Spleen (tissue), 11 donors: ENCODE results near the gene FAM20C. TPM values are rescaled to one million over a fixed set of nuclear protein-coding genes. Genes with fewer than 3 reads are reported as not detected.

Experiments used
- DNase-seq: peaks from one replicate; pipeline ENCODE4 v3.0.0-alpha.2; 2020
- H3K27ac ChIP-seq, 8 donors: fragments of 200-600 bp; sonication (generic) in 7 of 8; 1 replicate in 4 of 8; 2 replicates in 4 of 8; pipeline versions ENCODE4 v1.5.0 to v1.8.0; 2016 to 2021; ENCODE audit warnings: inconsistent platforms in 4 of 8, mild to moderate bottlenecking in 4 of 8, moderate library complexity in 1 of 8
- H3K27me3 ChIP-seq, 7 donors: fragments of 200-600 bp; sonication (generic) in 6 of 7; replicated peaks in 1 of 7; 1 replicate in 4 of 7; 2 replicates in 3 of 7; pipeline versions ENCODE4 v1.5.0 to v1.8.0; 2016 to 2021; ENCODE audit warnings: inconsistent platforms in 3 of 7, mild to moderate bottlenecking in 1 of 7
- H3K36me3 ChIP-seq, 6 donors: fragments of 200-600 bp; sonication (generic) in 5 of 6; 1 replicate in 4 of 6; 2 replicates in 2 of 6; pipeline versions ENCODE4 v1.5.0 to v1.8.0; 2016 to 2021; ENCODE audit warnings: inconsistent platforms in 2 of 6
- H3K4me1 ChIP-seq, 6 donors: fragments of 200-600 bp; sonication (generic) in 5 of 6; 1 replicate in 3 of 6; 2 replicates in 3 of 6; pipeline versions ENCODE4 v1.5.0 to v1.8.0; 2016 to 2021; ENCODE audit warnings: inconsistent platforms in 3 of 6
- H3K4me3 ChIP-seq, 8 donors: fragments of 200-600 bp; sonication (generic) in 7 of 8; 1 replicate in 4 of 8; 2 replicates in 4 of 8; pipeline versions ENCODE4 v1.5.0 to v1.8.0; 2016 to 2021; ENCODE audit warnings: inconsistent platforms in 4 of 8, mild to moderate bottlenecking in 4 of 8, moderate library complexity in 2 of 8
- H3K9me3 ChIP-seq, 8 donors: fragments of 200-600 bp; sonication (generic) in 7 of 8; 1 replicate in 4 of 8; 2 replicates in 4 of 8; pipeline versions ENCODE4 v1.5.0 to v1.8.0; 2016 to 2021; ENCODE audit warnings: inconsistent platforms in 4 of 8
- POLR2A ChIP-seq, 3 donors: fragments of 450-650 bp; IDR thresholded peaks; one replicate each; pipeline ENCODE4 v1.5.1; 2017; ENCODE audit warnings: antibody characterized with exemption in 3 of 3, mild to moderate bottlenecking in 1 of 3
- POLR2AphosphoS5 ChIP-seq, 3 donors: sonication (generic); formaldehyde crosslinking; IDR thresholded peaks; one replicate each; pipeline ENCODE4 v1.5.1; 2017; ENCODE audit warnings: antibody characterized with exemption in 3 of 3
- WGBS, 5 donors: extraction: QIAGEN DNeasy Blood & Tissue Kit in 3 of 5; methylation state at CpG; one replicate each; pipeline versions ENCODE4 v1.1.5 to v1.1.7; 2013 to 2018; 5-methylcytosine and 5-hydroxymethylcytosine counted together
- intact Hi-C: fragments of 100-400 bp; cut with DNase I; formaldehyde crosslinking; loops from one replicate; pipeline ENCODE4 v1.15.0; 2023; ENCODE audit warnings: low total_unique reads
- polyA plus RNA-seq, 3 donors: library from polyadenylated mRNA; stranded (reverse); fragments of 200-250 nt; gene quantifications; one replicate each; pipeline ENCODE4 v1.2.1, GENCODE V29; 2013
- total RNA-seq, 7 donors: library from RNA; depleted of rRNA in 3 of 7; stranded (reverse); fragments of >200 nt in 3 of 7; fragmentation: NEBNext Ultra II Directional in 4 of 7; extraction: Animal tissue kit (Norgen Biotek cat#: 25700) in 4 of 7; gene quantifications; one replicate each; pipeline versions ENCODE4 v1.1.0 to v1.2.1, GENCODE V29; 2016 to 2021
- TF ChIP-seq, protein P1 (sequence below), 11 experiments: fragments of 200-600 bp in 7 of 11; fragments of 450-650 bp in 4 of 11; sonication (generic) in 4 of 11; IDR thresholded peaks in 8 of 11; conservative IDR thresholded peaks in 3 of 11; 1 replicate in 7 of 11; 2 replicates in 4 of 11; pipeline versions ENCODE4 v1.4.0 to v1.8.0; 2016 to 2021; ENCODE audit warnings: antibody characterized with exemption in 11 of 11, inconsistent platforms in 4 of 11, mild to moderate bottlenecking in 1 of 11
- donor health status: healthy with polysubstance abuse.
- donor health status: DM: no; HTN: no; CAD: no; lungs with moderate emphysema.
- donor health status: DM: no; HTN: no; CAD: no.
- donor health status: Bipolar disorder and iron deficiency.
- donor health status: healthy.
- donor health status: DM: no; HTN: no; CAD: no.
- donor health status: DM: yes; HTN: yes; CAD: no.

FAM20C gene
- total and polyA plus RNA-seq, 10 donors = 6.9 to 27.3 (median 14.6) TPM

DNA sequence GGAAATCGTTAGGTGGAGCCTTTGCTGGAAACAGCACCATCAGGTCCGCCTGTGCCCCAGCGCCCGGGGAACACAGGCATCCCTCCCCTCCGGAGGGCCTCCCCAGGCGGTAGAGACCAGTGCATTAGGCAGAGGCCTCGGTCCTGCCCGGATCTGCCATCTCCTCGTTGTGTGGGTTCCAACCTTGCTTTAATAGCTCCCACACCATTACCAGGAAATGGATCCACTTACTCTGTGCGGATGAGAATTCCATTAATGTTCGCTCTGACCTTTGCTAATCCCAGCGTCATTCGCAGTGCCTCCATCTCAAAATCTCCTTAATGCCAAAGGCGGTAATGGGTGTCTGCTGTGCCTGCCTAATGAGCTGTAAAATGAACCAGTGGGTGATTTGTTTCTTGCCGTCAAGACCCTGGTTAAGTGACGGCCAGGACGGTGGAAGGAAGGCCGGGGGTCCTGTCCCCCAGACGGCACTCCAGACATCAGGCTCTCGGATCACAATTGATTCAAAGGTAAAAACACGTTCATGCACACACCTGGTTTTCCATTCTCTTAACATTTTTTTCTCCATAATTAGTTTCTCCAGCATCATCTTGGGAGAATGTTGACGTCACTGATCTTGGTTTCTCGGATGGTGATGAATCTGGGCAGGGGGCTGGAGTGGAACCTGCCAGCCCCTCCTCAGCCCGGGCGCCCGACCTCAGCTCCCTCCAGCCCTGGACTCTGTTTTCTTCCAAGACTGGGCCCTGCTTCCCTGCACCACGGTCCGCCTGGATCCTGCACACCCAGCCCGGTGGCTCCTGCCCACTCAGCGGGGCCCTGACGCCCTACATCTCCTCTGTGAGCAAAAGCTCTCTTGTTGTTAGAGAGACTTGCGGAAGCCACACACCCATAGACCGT is 22.8 kb upstream of the FAM20C start:
- 90 to 94% (median 90%) methylated on average over 33 of the region's 33 CpGs for WGBS, 5 donors
- no peak for TF ChIP-seq POLR2A (IDR thresholded peaks at IDR 0.05)
- no peak for TF ChIP-seq POLR2AphosphoS5 (IDR thresholded peaks at IDR 0.05)
- TF ChIP-seq, protein P1, sequence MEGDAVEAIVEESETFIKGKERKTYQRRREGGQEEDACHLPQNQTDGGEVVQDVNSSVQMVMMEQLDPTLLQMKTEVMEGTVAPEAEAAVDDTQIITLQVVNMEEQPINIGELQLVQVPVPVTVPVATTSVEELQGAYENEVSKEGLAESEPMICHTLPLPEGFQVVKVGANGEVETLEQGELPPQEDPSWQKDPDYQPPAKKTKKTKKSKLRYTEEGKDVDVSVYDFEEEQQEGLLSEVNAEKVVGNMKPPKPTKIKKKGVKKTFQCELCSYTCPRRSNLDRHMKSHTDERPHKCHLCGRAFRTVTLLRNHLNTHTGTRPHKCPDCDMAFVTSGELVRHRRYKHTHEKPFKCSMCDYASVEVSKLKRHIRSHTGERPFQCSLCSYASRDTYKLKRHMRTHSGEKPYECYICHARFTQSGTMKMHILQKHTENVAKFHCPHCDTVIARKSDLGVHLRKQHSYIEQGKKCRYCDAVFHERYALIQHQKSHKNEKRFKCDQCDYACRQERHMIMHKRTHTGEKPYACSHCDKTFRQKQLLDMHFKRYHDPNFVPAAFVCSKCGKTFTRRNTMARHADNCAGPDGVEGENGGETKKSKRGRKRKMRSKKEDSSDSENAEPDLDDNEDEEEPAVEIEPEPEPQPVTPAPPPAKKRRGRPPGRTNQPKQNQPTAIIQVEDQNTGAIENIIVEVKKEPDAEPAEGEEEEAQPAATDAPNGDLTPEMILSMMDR (IDR thresholded peaks at IDR 0.05 in 8 of 11, conservative IDR thresholded peaks at IDR 0.05 in 3 of 11) = no peak
- DNase-seq = no peak

DNA sequence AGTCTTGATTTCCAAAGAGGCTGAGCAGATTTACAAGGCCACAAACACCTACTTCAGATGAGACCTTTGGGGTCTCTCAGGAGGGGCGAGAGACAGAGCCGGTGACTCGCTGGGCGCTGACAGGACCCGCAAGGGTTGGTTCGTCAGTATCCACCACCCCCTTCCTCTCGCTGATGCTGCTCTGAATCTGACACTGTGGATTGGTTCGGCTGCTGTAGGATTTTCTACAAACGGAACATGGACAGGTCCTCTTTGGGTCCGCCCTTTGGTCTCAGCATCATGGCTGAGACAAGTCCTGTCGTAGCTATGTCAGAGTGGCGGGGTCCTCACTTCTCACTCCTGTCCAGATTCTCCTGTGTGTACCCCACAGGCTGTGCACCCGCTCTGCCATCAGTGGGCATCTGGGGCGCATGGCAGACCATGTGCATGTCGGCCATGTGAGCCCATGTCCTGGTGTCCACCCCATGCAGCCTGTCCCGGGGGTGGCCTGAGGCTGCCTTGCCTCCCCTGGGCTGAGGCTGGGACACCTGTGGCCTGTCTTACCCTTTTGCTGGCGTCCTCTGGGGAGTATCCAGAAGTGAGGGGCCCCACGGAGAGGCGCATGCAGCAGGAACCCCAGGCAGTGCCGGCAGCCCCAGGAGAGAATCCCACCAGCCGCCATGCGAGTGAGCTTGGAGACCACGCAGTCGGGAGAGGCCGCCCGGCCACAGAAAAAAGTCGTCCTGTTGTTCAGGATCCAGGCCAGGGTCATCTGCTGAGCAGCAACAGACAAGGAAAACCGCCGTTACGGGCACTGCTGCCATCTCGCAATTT is 21.6 kb upstream of the FAM20C start:
- H3K36me3 ChIP-seq = no peaks in the 10 kb centered on the region
- intact Hi-C loops = no loop called here
- H3K27ac ChIP-seq = no peak overlapping the region
- H3K27me3 ChIP-seq = peaks cover 0 to 52% (median 0%) of the 10 kb centered on the region in 7 donors
- no peak overlapping the region for H3K4me3 ChIP-seq
- H3K9me3 ChIP-seq = no peaks in the 10 kb centered on the region
- WGBS, 5 donors = 86 to 95% (median 93%) methylated on average over 27 to 31 of the region's 31 CpGs
- no peak for TF ChIP-seq POLR2AphosphoS5 (IDR thresholded peaks at IDR 0.05)
- TF ChIP-seq POLR2A (IDR thresholded peaks at IDR 0.05) = no peak
- TF ChIP-seq, protein P1 (IDR thresholded peaks at IDR 0.05 in 8 of 11, conservative IDR thresholded peaks at IDR 0.05 in 3 of 11) = no peak
- H3K4me1 ChIP-seq = peaks cover 0 to 16% (median 12%) of the 10 kb centered on the region in 6 donors
- DNase-seq = peak; percentile 59

More for the DNA sequence above, 22.8 kb upstream of the FAM20C start:
- H3K4me3 ChIP-seq = no peak overlapping the region
- intact Hi-C loops = no loop called here
- no peaks in the 10 kb centered on the region for H3K36me3 ChIP-seq
- H3K9me3 ChIP-seq = no peaks in the 10 kb centered on the region
- H3K27me3 ChIP-seq = peaks cover 0 to 58% (median 0%) of the 10 kb centered on the region in 7 donors
- H3K4me1 ChIP-seq = peaks cover 0 to 27% (median 12%) of the 10 kb centered on the region in 6 donors
- H3K27ac ChIP-seq = no peak overlapping the region

DNA sequence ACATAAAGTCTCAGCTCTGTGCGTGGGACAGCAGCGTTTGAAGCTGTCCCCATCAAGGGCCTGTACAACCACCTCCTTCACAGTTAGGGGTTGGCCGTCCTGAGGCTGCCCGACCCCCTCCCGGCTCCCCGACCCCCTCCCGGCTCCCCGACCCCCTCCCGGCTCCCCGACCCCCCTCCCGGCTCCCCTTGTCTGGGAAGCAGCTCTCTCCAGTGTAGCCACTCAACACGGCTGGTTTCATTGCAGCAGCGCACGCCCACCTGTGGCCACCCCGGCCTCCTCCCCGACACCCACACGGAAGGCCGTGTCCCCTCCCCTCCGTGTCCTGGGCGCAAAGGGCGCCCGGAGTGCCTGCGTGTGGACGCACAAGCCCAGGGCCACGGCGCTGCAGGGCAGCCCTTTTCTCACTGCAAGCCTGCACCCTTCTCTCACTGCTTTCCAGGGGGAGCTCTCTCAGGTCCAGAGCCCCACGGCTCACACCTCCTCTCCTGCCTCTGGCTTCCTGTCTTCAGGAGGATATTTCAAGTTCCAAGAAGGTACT is 20.9 kb upstream of the FAM20C start:
- no peaks in the 10 kb centered on the region for H3K36me3 ChIP-seq

More for the DNA sequence above, 20.9 kb upstream of the FAM20C start:
- Histone ChIP-seq H3K4me3 (no peak overlapping the region), H3K4me1 (peaks cover 0 to 12% (median 10%) of the 10 kb centered on the region in 6 donors), H3K27me3 (peaks cover 0 to 48% (median 0%) of the 10 kb centered on the region in 7 donors), H3K9me3 (no peaks in the 10 kb centered on the region), H3K27ac (no peak overlapping the region)
- WGBS, 5 donors = 83 to 91% (median 85%) methylated on average over 13 to 27 of the region's 27 CpGs
- no peak for TF ChIP-seq POLR2A (IDR thresholded peaks at IDR 0.05)
- TF ChIP-seq, protein P1 (IDR thresholded peaks at IDR 0.05 in 8 of 11, conservative IDR thresholded peaks at IDR 0.05 in 3 of 11) = no peak
- TF ChIP-seq POLR2AphosphoS5 (IDR thresholded peaks at IDR 0.05) = no peak
- intact Hi-C loops = no loop called here
- DNase-seq = no peak
